Subcutaneous adipose tissue (tissue), 4 donors: ENCODE data around the gene COBL. TPM values are rescaled to one million over a fixed set of nuclear protein-coding genes. Genes with fewer than 3 reads are reported as not detected.

Source experiments
- CTCF ChIP-seq: fragments of 450-650 bp; IDR thresholded peaks from one replicate; pipeline ENCODE4 v1.5.1; 2016; ENCODE audit warnings: low read depth, mild to moderate bottlenecking, control low read depth, antibody characterized with exemption, moderate library complexity
- total RNA-seq, 4 donors: library from RNA; depleted of rRNA; stranded (reverse); fragments of >200 nt; gene quantifications; one replicate each; pipeline ENCODE4 v1.1.0, GENCODE V29; 2016

COBL gene
- total RNA-seq, 4 donors from 2014 or later, result 0.51 to 1.8 (median 0.93) TPM

GRCh38 chr7:51132661-51133060 is 183.9 kb downstream of the COBL start:
- no peak for TF ChIP-seq CTCF

- no peak for TF ChIP-seq CTCF
Observed at GRCh38 chr7:51129527-51130472, 186.8 kb downstream of the COBL start.

- TF ChIP-seq CTCF, result no peak
Observed at GRCh38 chr7:51128545-51129435, 187.8 kb downstream of the COBL start.

- no peak for TF ChIP-seq CTCF
Observed at GRCh38 chr7:51127618-51127904, 189.0 kb downstream of the COBL start.

GRCh38 chr7:51126813-51127617 is 189.6 kb downstream of the COBL start:
- TF ChIP-seq CTCF, result no peak

- TF ChIP-seq CTCF, result no peak
Observed at GRCh38 chr7:51126324-51126723, 190.3 kb downstream of the COBL start.
